22Rv1 (cell line): ENCODE measurements around the gene PPP6R1.

Source experiments
- CTCF ChIP-seq: fragments of 450-650 bp; IDR thresholded peaks from 2 replicates; pipeline ENCODE4 v1.5.1; 2017; ENCODE audit warnings: mild to moderate bottlenecking
- ZFX ChIP-seq: fragments of 450-650 bp; IDR thresholded peaks from 2 replicates; pipeline ENCODE4 v1.6.1; 2017; ENCODE audit warnings: antibody characterized with exemption, borderline replicate concordance

DNA sequence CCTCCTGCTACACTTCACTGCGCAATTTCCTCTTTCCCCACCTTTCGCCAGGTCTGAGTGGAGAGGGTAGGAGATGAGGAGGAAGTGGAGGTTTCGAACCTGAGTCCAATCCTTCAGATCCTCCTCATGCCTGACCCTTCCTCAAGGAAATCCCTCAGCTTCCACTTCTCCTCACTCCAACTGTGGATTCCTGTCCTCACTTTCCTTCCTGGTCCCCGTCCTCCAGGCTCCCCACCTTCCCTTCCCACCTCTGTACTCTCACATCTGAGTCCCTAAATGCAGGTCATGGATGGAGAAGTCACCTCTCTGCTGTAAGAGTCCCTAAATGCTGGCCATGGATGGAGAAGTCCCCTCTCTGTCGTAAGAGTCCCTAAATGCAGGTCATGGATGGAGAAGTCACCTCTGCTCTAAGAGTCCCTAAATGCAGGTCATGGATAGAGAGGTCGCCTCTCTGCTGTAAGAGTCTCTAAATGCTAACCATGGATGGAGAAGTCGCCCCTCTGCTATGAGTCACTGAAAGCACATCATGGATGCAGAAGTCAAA lies 33.3 kb downstream of the PPP6R1 start:
- TF ChIP-seq CTCF: no peak
- no peak for TF ChIP-seq ZFX
